ENCODE data around the gene CYP2B6. TPM values are rescaled to one million over a fixed set of nuclear protein-coding genes. Genes with fewer than 3 reads are reported as not detected.

The CYP2B6 gene
- total and polyA plus RNA-seq, 12 donors = 0.15 to 0.32 (median 0.22) TPM; not detected in 9

- H3K36me3 ChIP-seq (replicated peaks in 1 of 2) = no peaks in the 10 kb centered on the region
- no peaks in the 10 kb centered on the region for H3K9me3 ChIP-seq (replicated peaks in 1 of 3)
- WGBS, 4 donors = 46 to 86% (median 54%) methylated on average over 1 to 2 of the region's 2 CpGs
- TF ChIP-seq POLR2A (IDR thresholded peaks at IDR 0.05) (no peak), CTCF (IDR thresholded peaks at IDR 0.05) (no peak)
- peak in 1 of 7 donors; percentile 21 for DNase-seq
- H3K4me1 ChIP-seq (replicated peaks in 1 of 2) = no peaks in the 10 kb centered on the region
- peaks cover 8% of the 10 kb centered on the region for H3K27me3 ChIP-seq
- H3K4me3 ChIP-seq = no peak overlapping the region
- H3K27ac ChIP-seq = no peak overlapping the region
- intact Hi-C loops (cut with DNase I) = no loop called here
Observed at GRCh38 chr19:41023193-41023592, 32.1 kb downstream of the CYP2B6 start.

GRCh38 chr19:41025411-41025810 is 34.3 kb downstream of the CYP2B6 start:
- Histone ChIP-seq H3K27me3 (peaks cover 8% of the 10 kb centered on the region), H3K36me3 (replicated peaks in 1 of 2) (no peaks in the 10 kb centered on the region), H3K9me3 (replicated peaks in 1 of 3) (no peaks in the 10 kb centered on the region), H3K27ac (no peak overlapping the region), H3K4me3 (no peak overlapping the region), H3K4me1 (replicated peaks in 1 of 2) (no peaks in the 10 kb centered on the region)
- WGBS, 4 donors = 67 to 79% (median 72%) methylated on average over 8 to 9 of the region's 9 CpGs
- TF ChIP-seq POLR2A (IDR thresholded peaks at IDR 0.05) (no peak), CTCF (IDR thresholded peaks at IDR 0.05) (no peak)
- DNase-seq = peak in 1 of 7 donors; percentile 4
- intact Hi-C loops (cut with DNase I) = no loop called here

DNA sequence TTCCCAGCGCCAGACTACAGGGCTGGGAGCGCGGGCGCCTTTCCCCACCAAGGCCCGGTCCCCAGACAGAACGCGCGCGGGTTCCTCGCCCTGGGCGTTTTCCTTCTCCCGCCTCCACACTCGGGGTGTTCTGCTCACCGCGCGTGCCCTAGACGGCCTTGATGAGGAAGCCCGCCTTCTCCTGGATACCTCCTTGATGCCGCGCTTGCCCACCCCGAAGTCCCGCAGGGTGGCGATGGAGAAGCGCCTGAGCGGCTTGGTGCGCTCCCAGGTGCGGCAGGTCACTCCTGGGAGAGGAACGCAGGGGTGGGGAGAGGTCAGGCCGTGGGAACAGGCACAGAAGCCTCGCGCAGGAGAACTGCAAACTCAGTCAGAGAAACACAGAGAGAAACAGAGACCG is 34.8 kb downstream of the CYP2B6 start:
- peak in 1 of 7 donors; percentile 9 for DNase-seq
- no peak for TF ChIP-seq CTCF (IDR thresholded peaks at IDR 0.05)
- no peak for TF ChIP-seq POLR2A (IDR thresholded peaks at IDR 0.05)
- Histone ChIP-seq H3K27me3 (peaks cover 8% of the 10 kb centered on the region), H3K4me1 (replicated peaks in 1 of 2) (no peaks in the 10 kb centered on the region), H3K36me3 (replicated peaks in 1 of 2) (no peaks in the 10 kb centered on the region), H3K27ac (no peak overlapping the region), H3K4me3 (no peak overlapping the region), H3K9me3 (replicated peaks in 1 of 3) (no peaks in the 10 kb centered on the region)
- WGBS, 4 donors = 4 to 16% (median 10%) methylated on average over 18 to 32 of the region's 32 CpGs
- intact Hi-C loops (cut with DNase I) = no loop called here

GRCh38 chr19:41027273-41027967 is 36.3 kb downstream of the CYP2B6 start:
- intact Hi-C loops (cut with DNase I) = no loop called here
- peak in 1 of 7 donors; percentile 20 for DNase-seq
- Histone ChIP-seq H3K27ac (no peak overlapping the region), H3K36me3 (replicated peaks in 1 of 2) (no peaks in the 10 kb centered on the region), H3K27me3 (peaks cover 8% of the 10 kb centered on the region), H3K9me3 (replicated peaks in 1 of 3) (no peaks in the 10 kb centered on the region), H3K4me3 (no peak overlapping the region), H3K4me1 (replicated peaks in 1 of 2) (no peaks in the 10 kb centered on the region)
- no peak for TF ChIP-seq CTCF (IDR thresholded peaks at IDR 0.05)
- no peak for TF ChIP-seq POLR2A (IDR thresholded peaks at IDR 0.05)
- WGBS, 4 donors = 61 to 76% (median 70%) methylated on average over 3 to 6 of the region's 6 CpGs
